IPS DF 6.9 (cell line): ENCODE measurements around the gene ZNF485.

ENCODE experiments used
- DNase-seq: peaks from one replicate; pipeline ENCODE4 v3.0.0-alpha.2; 2013; ENCODE audit warnings: low read depth, low spot score
- H3K27ac ChIP-seq: one replicate; pipeline ENCODE4 v1.5.1; 2013; ENCODE audit warnings: low read length, control low read depth
- H3K27me3 ChIP-seq: 2 replicates; pipeline ENCODE4 v1.6.1; 2013; ENCODE audit warnings: mild to moderate bottlenecking, low read length; ENCODE audit not compliant: control insufficient read depth, insufficient read depth
- H3K36me3 ChIP-seq: 2 replicates; pipeline ENCODE4 v1.6.1; 2013; ENCODE audit warnings: low read length; ENCODE audit not compliant: control insufficient read depth, insufficient read depth
- H3K4me1 ChIP-seq: 2 replicates; pipeline ENCODE4 v1.6.1; 2013; ENCODE audit warnings: low read length; ENCODE audit not compliant: control insufficient read depth, insufficient read depth
- H3K4me3 ChIP-seq: 2 replicates; pipeline ENCODE4 v1.5.1; 2013; ENCODE audit warnings: mild to moderate bottlenecking, low read length
- H3K9me3 ChIP-seq: 2 replicates; pipeline ENCODE4 v1.6.1; 2013; ENCODE audit warnings: low read length, inconsistent platforms; ENCODE audit not compliant: control insufficient read depth, insufficient read depth
- WGBS: extraction: QIAGEN DNeasy Blood & Tissue Kit; methylation state at CpG from one replicate; pipeline ENCODE4 v1.1.7; 2013; ENCODE audit warnings: mixed read lengths, missing lambda C conversion rate; ENCODE audit not compliant: insufficient read length, insufficient coverage; 5-methylcytosine and 5-hydroxymethylcytosine counted together

The ZNF485 gene

GRCh38 chr10:43665054-43665453 lies 58.8 kb downstream of the ZNF485 start:
- H3K27ac ChIP-seq: no peak overlapping the region
- no peak for DNase-seq
- no peaks in the 10 kb centered on the region for H3K36me3 ChIP-seq
- no peaks in the 10 kb centered on the region for H3K27me3 ChIP-seq
- WGBS: no CpG with 5 or more reads among the region's 3 CpGs
- no peak overlapping the region for H3K4me3 ChIP-seq
- no peaks in the 10 kb centered on the region for H3K9me3 ChIP-seq
- H3K4me1 ChIP-seq: no peaks in the 10 kb centered on the region; the same call in 1 of the 2 replicates

- H3K27ac ChIP-seq: no peak overlapping the region
- WGBS: no CpG with 5 or more reads among the region's 9 CpGs
- no peaks in the 10 kb centered on the region for H3K27me3 ChIP-seq
- no peaks in the 10 kb centered on the region; the same call in 1 of the 2 replicates for H3K4me1 ChIP-seq
- H3K36me3 ChIP-seq: no peaks in the 10 kb centered on the region
- H3K9me3 ChIP-seq: no peaks in the 10 kb centered on the region
- H3K4me3 ChIP-seq: no peak overlapping the region
- no peak for DNase-seq
Measured at GRCh38 chr10:43666552-43666951, 60.3 kb downstream of the ZNF485 start.

GRCh38 chr10:43667317-43667731 lies 61.1 kb downstream of the ZNF485 start:
- no CpG with 5 or more reads among the region's 35 CpGs for WGBS
- Histone ChIP-seq H3K27me3 (no peaks in the 10 kb centered on the region), H3K4me3 (no peak overlapping the region), H3K36me3 (no peaks in the 10 kb centered on the region), H3K9me3 (no peaks in the 10 kb centered on the region), H3K4me1 (no peaks in the 10 kb centered on the region; the same call in 1 of the 2 replicates), H3K27ac (no peak overlapping the region)
- no peak for DNase-seq
